Endothelial cell of umbilical vein (primary cell): ENCODE measurements around the gene CTSG. TPM values are rescaled to one million over a fixed set of nuclear protein-coding genes. Genes with fewer than 3 reads are reported as not detected.
"Not testable (repeated sequence)": the region's sequence is repeated elsewhere in the genome, so short reads cannot be mapped to it uniquely, and the experiment has no call there.

Experiments
- BruUV-seq: library from RNA; stranded (reverse); fragments of 400-500 nt; replicated peaks from 2 replicates; lab custom pipeline; 2021; lab: Mats Ljungman, UMichigan
- CTCF ChIA-PET: fragments of 300-600, 350-600 bp; sonication (Branson Sonifier 250); formaldehyde crosslinking; loops from one replicate; lab custom pipeline; 2021; ENCODE audit warnings: antibody characterized with exemption, inconsistent platforms; lab: Charles Lee
- POLR2A ChIA-PET: fragments of 300-600, 350-600 bp; sonication (Branson Sonifier 250); formaldehyde crosslinking; loops from one replicate; lab custom pipeline; 2021; ENCODE audit warnings: antibody characterized with exemption, inconsistent platforms; lab: Charles Lee
- DNase-seq: peaks from one replicate; pipeline ENCODE4 v3.0.0-alpha.2; 2011; ENCODE audit warnings: low read depth, low spot score
- FAIRE-seq: peaks from 2 replicates; lab custom pipeline; 2011; peaks lifted over from hg19 to GRCh38; lab: Jason Lieb, UNC
- H2AFZ ChIP-seq: 2 replicates; pipeline ENCODE4 v1.6.0; 2012; ENCODE audit warnings: low read depth, low read length, control low read depth, inconsistent platforms
- H3K27ac ChIP-seq: 2 replicates; pipeline ENCODE4 v1.5.1; 2011; ENCODE audit warnings: low read depth, mild to moderate bottlenecking, control low read depth, low read length, moderate library complexity; ENCODE audit not compliant: insufficient read depth
- H3K27me3 ChIP-seq, 2 experiments: 2 replicates each; pipeline versions ENCODE4 v1.6.0 to v1.6.1; 2011; ENCODE audit warnings: low read length in 2 of 2, mixed read lengths in 1 of 2; ENCODE audit not compliant: control insufficient read depth in 2 of 2, insufficient read depth in 2 of 2
- H3K36me3 ChIP-seq, 2 experiments: 2 replicates in 1 of 2; 3 replicates in 1 of 2; pipeline ENCODE4 v1.5.1; 2011; ENCODE audit warnings: low read length in 2 of 2, mild to moderate bottlenecking in 1 of 2, moderate library complexity in 1 of 2; ENCODE audit not compliant: control insufficient read depth in 2 of 2, insufficient read depth in 2 of 2; ENCODE audit errors: extremely low read depth in 1 of 2
- H3K4me1 ChIP-seq: 3 replicates; pipeline ENCODE4 v1.5.1; 2011; ENCODE audit warnings: mild to moderate bottlenecking, low read length; ENCODE audit not compliant: control insufficient read depth, insufficient read depth; ENCODE audit errors: extremely low read depth
- H3K4me2 ChIP-seq: 2 replicates; pipeline ENCODE4 v1.6.1; 2011; ENCODE audit warnings: low read length, control low read depth, mixed read lengths; ENCODE audit not compliant: insufficient read depth
- H3K4me3 ChIP-seq, 3 experiments: fragments of 200-600 bp in 1 of 3; sonication (generic), shearing (Covaris generic) in 1 of 3; replicated peaks in 1 of 3; 2 replicates each; pipeline ENCODE4 v1.5.1; 2011 to 2016; ENCODE audit warnings: control low read depth in 3 of 3, low read length in 3 of 3, mild to moderate bottlenecking in 2 of 3, inconsistent platforms in 1 of 3, low read depth in 1 of 3, moderate library complexity in 1 of 3; ENCODE audit not compliant: insufficient read depth in 1 of 3
- H3K79me2 ChIP-seq: 2 replicates; pipeline ENCODE4 v1.6.0; 2012; ENCODE audit warnings: low read length, inconsistent platforms; ENCODE audit not compliant: control insufficient read depth, insufficient read depth
- H3K9ac ChIP-seq: replicated peaks from 2 replicates; pipeline ENCODE3; 2011; ENCODE audit warnings: low read length, control low read depth; ENCODE audit not compliant: insufficient read depth; ENCODE audit errors: extremely low read depth
- H3K9me1 ChIP-seq: replicated peaks from 3 replicates; pipeline ENCODE4 v1.6.0; 2011; ENCODE audit warnings: mild to moderate bottlenecking, low read length; ENCODE audit not compliant: control insufficient read depth, insufficient read depth; ENCODE audit errors: extremely low read depth
- H3K9me3 ChIP-seq: replicated peaks from 2 replicates; pipeline ENCODE4 v1.5.1; 2012; ENCODE audit warnings: low read length, inconsistent platforms; ENCODE audit not compliant: control insufficient read depth, insufficient read depth
- H4K20me1 ChIP-seq: replicated peaks from 2 replicates; pipeline ENCODE3; 2011; ENCODE audit warnings: mild to moderate bottlenecking, low read length; ENCODE audit not compliant: control insufficient read depth, insufficient read depth; ENCODE audit errors: extremely low read depth
- EZH2 ChIP-seq: IDR thresholded peaks from 2 replicates; pipeline ENCODE4 v1.6.1; 2012; ENCODE audit warnings: borderline replicate concordance, low read depth, mild to moderate bottlenecking, moderate library complexity, low read length, inconsistent platforms; ENCODE audit not compliant: severe bottlenecking
- POLR2A ChIP-seq: IDR thresholded peaks from 2 replicates; pipeline ENCODE4 v1.6.1; 2012; ENCODE audit warnings: low read depth, mild to moderate bottlenecking, control low read depth, low read length
- POLR2AphosphoS5 ChIP-seq: IDR thresholded peaks from 2 replicates; pipeline ENCODE4 v1.6.1; 2012; ENCODE audit warnings: low read depth, mild to moderate bottlenecking, control low read depth, low read length, moderate library complexity; ENCODE audit not compliant: insufficient read depth
- dilution Hi-C: fragments of 300-500 bp; cut with MboI; formaldehyde crosslinking; loops from one replicate; pipeline ENCODE4 v1.15.0; 2019; ENCODE audit warnings: low sequenced_read_pairs; ENCODE audit not compliant: extremely low pct_ligation_motif_present
- intact Hi-C: fragments of 100-400 bp; cut with micrococcal nuclease; formaldehyde crosslinking; loops from one replicate; pipeline ENCODE4 v1.10.0; 2022
- polyA plus RNA-seq, 4 experiments: library from polyadenylated mRNA; depleted of rRNA in 3 of 4; stranded (reverse) in 3 of 4; unstranded in 1 of 4; fragments of >200 nt; gene quantifications; 2 replicates each; pipeline versions ENCODE4 v1.2.1 to v1.2.3, GENCODE V29; 2011 to 2012; ENCODE audit warnings: missing spikeins in 1 of 4
- total RNA-seq: library from RNA; stranded (reverse); gene quantifications from 2 replicates; pipeline ENCODE4 v1.2.3, GENCODE V29; 2021
- TF ChIP-seq, protein P1 (sequence below): IDR thresholded peaks from 2 replicates; pipeline ENCODE4 v1.6.1; 2011; ENCODE audit not compliant: insufficient read depth, insufficient read length
- TF ChIP-seq, protein P2 (sequence below), 2 donors: IDR thresholded peaks; 1 replicate in 1 of 2; 2 replicates in 1 of 2; pipeline ENCODE4 v1.5.1; 2011; ENCODE audit warnings: low read length in 2 of 2, mild to moderate bottlenecking in 2 of 2, moderate library complexity in 2 of 2, control low read depth in 1 of 2, inconsistent platforms in 1 of 2, low read depth in 1 of 2; ENCODE audit not compliant: insufficient read depth in 1 of 2; ENCODE audit errors: extremely low read depth in 1 of 2

Gene CTSG
- total and polyA plus RNA-seq, 2 donors (not counting 3 experiments of a cell fraction or from before 2014, with no cell fraction given), result not detected

DNA sequence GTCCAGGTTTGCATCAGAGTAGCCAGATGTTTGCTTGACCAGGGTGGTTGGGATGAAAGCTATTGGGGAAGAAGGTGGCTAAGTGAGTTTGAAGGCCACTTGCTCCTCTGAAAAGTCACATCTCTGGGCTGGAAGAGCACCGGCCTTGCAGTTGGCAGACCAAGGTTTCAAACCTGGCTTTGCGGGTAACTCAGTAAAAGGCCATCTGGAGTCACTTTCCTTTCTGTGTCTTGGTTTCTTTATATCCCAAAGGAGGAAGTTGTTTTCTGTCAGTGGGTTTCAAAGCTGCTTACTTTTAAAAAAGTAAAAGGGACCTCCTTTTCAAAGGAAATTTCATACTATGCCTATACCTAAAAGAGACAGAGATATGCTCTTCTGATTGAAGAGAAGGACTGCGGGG lies 41.8 kb downstream of the CTSG start:
- FAIRE-seq (no peak), DNase-seq (no peak)
- H3K79me2 ChIP-seq, result no peaks in the 10 kb centered on the region
- H3K9me1 ChIP-seq, result no peaks in the 10 kb centered on the region
- H3K27ac ChIP-seq, result no peak overlapping the region
- TF ChIP-seq POLR2A, result no peak
- TF ChIP-seq, protein P1, sequence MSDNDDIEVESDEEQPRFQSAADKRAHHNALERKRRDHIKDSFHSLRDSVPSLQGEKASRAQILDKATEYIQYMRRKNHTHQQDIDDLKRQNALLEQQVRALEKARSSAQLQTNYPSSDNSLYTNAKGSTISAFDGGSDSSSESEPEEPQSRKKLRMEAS, result no peak
- TF ChIP-seq, protein P2, sequence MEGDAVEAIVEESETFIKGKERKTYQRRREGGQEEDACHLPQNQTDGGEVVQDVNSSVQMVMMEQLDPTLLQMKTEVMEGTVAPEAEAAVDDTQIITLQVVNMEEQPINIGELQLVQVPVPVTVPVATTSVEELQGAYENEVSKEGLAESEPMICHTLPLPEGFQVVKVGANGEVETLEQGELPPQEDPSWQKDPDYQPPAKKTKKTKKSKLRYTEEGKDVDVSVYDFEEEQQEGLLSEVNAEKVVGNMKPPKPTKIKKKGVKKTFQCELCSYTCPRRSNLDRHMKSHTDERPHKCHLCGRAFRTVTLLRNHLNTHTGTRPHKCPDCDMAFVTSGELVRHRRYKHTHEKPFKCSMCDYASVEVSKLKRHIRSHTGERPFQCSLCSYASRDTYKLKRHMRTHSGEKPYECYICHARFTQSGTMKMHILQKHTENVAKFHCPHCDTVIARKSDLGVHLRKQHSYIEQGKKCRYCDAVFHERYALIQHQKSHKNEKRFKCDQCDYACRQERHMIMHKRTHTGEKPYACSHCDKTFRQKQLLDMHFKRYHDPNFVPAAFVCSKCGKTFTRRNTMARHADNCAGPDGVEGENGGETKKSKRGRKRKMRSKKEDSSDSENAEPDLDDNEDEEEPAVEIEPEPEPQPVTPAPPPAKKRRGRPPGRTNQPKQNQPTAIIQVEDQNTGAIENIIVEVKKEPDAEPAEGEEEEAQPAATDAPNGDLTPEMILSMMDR (IDR thresholded peaks at IDR 0.05; ENCODE audit: extremely low read depth in 1 of 2, insufficient read depth in 1 of 2, low read depth in 1 of 2, low read length in 2 of 2), result no peak
- TF ChIP-seq EZH2, result no peak
- TF ChIP-seq POLR2AphosphoS5, result no peak
- CTCF ChIA-PET, result no interaction called here
- no peaks in the 10 kb centered on the region for H3K36me3 ChIP-seq
- no peaks in the 10 kb centered on the region for H3K9me3 ChIP-seq
- no peaks in the 10 kb centered on the region for H3K27me3 ChIP-seq
- H3K4me2 ChIP-seq, result no peak overlapping the region
- no peak overlapping the region for H2AFZ ChIP-seq
- intact Hi-C loops (no loop called here), dilution Hi-C loops (no loop called here)
- no peak overlapping the region for H3K4me3 ChIP-seq
- H4K20me1 ChIP-seq, result no peaks in the 10 kb centered on the region
- BruUV-seq, result no TSS peak
- no peak overlapping the region for H3K9ac ChIP-seq
- no peaks in the 10 kb centered on the region for H3K4me1 ChIP-seq
- POLR2A ChIA-PET, result no interaction called here

DNA sequence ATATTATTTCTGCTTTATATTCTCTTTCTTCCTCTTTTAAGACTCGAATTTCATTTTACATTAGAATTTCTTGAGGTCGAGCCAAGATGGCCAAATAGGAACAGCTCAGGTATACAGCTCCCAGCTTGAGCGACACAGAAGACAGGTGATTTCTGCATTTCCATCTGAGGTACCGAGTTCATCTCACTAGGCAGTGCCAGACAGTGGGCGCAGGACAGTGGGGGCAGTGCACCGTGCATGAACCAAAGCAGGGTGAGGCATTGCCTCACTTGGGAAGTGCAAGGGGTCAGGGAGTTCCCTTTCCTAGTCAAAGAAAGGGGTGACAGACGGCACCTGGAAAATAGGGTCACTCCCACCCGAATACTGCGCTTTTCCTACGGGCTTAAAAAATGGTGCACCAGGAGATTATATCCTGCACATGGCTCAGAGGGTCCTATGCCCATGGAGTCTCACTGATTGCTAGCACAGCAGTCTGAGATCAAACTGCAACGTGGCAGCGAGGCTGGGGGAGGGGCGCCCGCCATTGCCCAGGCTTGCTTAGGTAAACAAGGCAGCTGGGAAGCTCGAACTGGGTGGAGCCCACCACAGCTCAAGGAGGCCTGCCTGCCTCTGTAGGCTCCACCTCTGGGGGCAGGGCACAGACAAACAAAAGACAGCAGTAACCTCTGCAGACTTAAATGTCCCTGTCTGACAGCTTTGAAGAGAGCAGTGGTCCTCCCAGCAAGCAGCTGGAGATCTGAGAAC lies 50.0 kb downstream of the CTSG start:
- POLR2A ChIA-PET, BruUV-seq, DNase-seq, H3K27ac ChIP-seq, H3K9ac ChIP-seq, H3K27me3 ChIP-seq, H3K4me1 ChIP-seq, H3K9me3 ChIP-seq, intact Hi-C loops, H3K36me3 ChIP-seq, H3K9me1 ChIP-seq, H3K4me2 ChIP-seq, H4K20me1 ChIP-seq, CTCF ChIA-PET, FAIRE-seq, H3K4me3 ChIP-seq, H3K79me2 ChIP-seq, H2AFZ ChIP-seq, dilution Hi-C loops: not testable (repeated sequence)

Other genes with a start within 250 kb of the CTSG start
- gene ADCY4, start 241.2 kb downstream of the CTSG start, total RNA-seq, result 84.0 and 87.0 TPM in 2 replicates
- 81.6 and 101 TPM in 2 replicates for gene ADCY4, start 241.2 kb downstream of the CTSG start, polyA plus RNA-seq
- gene RIPK3, start 236.3 kb downstream of the CTSG start, total RNA-seq, result 5.1 and 9.0 TPM in 2 replicates
- 2.4 and 3.1 TPM in 2 replicates for gene RIPK3, start 236.3 kb downstream of the CTSG start, polyA plus RNA-seq
- gene NFATC4, start 208.1 kb downstream of the CTSG start, total RNA-seq, result 88.1 and 88.5 TPM in 2 replicates
- 79.5 and 94.8 TPM in 2 replicates for gene NFATC4, start 208.1 kb downstream of the CTSG start, polyA plus RNA-seq
- 42.8 and 45.1 TPM in 2 replicates for gene NYNRIN, start 177.2 kb downstream of the CTSG start, total RNA-seq
- 37.2 and 38.8 TPM in 2 replicates for gene NYNRIN, start 177.2 kb downstream of the CTSG start, polyA plus RNA-seq
- 5.0 and 8.6 TPM in 2 replicates for gene CBLN3, start 146.6 kb downstream of the CTSG start, total RNA-seq
- 7.8 and 7.9 TPM in 2 replicates for gene CBLN3, start 146.6 kb downstream of the CTSG start, polyA plus RNA-seq
- 63.3 and 66.7 TPM in 2 replicates for gene KHNYN, start 146.3 kb downstream of the CTSG start, total RNA-seq
- gene KHNYN, start 146.3 kb downstream of the CTSG start, polyA plus RNA-seq, result 25.2 and 25.4 TPM in 2 replicates
- gene SDR39U1, start 133.5 kb downstream of the CTSG start, total RNA-seq, result 38.6 and 40.2 TPM in 2 replicates
- 72.6 and 89.8 TPM in 2 replicates for gene SDR39U1, start 133.5 kb downstream of the CTSG start, polyA plus RNA-seq
- not detected in 2 replicates for gene CMA1, start 68.0 kb downstream of the CTSG start, total RNA-seq
- gene CMA1, start 68.0 kb downstream of the CTSG start, polyA plus RNA-seq, result not detected in 2 replicates
- gene GZMH, start 33.4 kb upstream of the CTSG start, total RNA-seq, result not detected in 2 replicates
- gene GZMH, start 33.4 kb upstream of the CTSG start, polyA plus RNA-seq, result not detected in 2 replicates
- not detected in 2 replicates for gene GZMB, start 57.9 kb upstream of the CTSG start, total RNA-seq
- gene GZMB, start 57.9 kb upstream of the CTSG start, polyA plus RNA-seq, result not detected in 2 replicates